Measurements from ENCODE around the gene ANKFY1. TPM values are rescaled to one million over a fixed set of nuclear protein-coding genes. Genes with fewer than 3 reads are reported as not detected.

Gene ANKFY1
- 27.1 and 30.7 TPM in 2 replicates for total RNA-seq (2014; rRNA removed; shearing (Covaris generic))

- DNase-seq (ENCODE audit: low read depth), result peak; percentile 97
Observed at GRCh38 chr17:4263282-4264215, at the start of gene ANKFY1. TSS of gene ANKFY1 (minus strand) at chr17:4263979. CDS start at chr17:4263941, 38 bp downstream.

DNA sequence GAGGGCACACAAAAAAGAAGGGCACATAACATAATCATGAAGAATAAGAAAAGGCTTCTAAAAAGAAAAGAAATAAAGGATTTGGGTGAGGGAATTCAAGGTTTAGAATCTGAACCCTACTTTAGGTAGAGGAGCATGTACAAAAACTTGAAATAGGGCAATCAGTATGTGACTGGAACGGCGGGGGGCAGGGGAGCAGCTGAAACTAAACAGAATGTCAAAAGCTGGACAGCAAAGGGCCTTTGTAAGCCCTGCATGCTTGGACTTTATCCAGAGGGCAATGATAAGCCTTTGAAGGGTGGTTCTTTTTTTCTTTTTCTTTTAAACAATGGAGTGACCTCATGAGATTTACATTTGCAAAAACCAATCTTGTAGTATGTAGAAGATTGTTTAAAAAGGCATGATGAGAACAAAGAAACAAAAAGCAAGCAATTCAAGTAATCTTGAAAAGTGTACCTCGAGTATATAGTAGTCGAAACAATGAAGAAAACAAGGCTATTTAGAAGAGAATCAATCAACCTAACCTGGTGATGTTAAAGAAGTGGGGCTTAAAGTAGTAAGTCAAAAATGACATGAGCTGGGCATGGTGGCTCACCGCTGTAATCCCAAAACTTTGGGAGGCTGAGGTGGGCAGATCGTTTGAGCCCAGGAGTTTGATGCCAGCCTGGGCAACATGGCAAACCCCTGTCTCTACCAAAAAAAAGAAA, 46.7 kb upstream of the ANKFY1 start:
- DNase-seq (ENCODE audit: low read depth), result no peak

- no peak for DNase-seq (ENCODE audit: low read depth)
Observed at GRCh38 chr17:4309897-4310296, 46.1 kb upstream of the ANKFY1 start.

GRCh38 chr17:4307179-4307930, 43.6 kb upstream of the ANKFY1 start:
- DNase-seq (ENCODE audit: low read depth), result no peak

- DNase-seq (ENCODE audit: low read depth), result no peak
Observed at GRCh38 chr17:4305224-4305623, 41.4 kb upstream of the ANKFY1 start.

DNA sequence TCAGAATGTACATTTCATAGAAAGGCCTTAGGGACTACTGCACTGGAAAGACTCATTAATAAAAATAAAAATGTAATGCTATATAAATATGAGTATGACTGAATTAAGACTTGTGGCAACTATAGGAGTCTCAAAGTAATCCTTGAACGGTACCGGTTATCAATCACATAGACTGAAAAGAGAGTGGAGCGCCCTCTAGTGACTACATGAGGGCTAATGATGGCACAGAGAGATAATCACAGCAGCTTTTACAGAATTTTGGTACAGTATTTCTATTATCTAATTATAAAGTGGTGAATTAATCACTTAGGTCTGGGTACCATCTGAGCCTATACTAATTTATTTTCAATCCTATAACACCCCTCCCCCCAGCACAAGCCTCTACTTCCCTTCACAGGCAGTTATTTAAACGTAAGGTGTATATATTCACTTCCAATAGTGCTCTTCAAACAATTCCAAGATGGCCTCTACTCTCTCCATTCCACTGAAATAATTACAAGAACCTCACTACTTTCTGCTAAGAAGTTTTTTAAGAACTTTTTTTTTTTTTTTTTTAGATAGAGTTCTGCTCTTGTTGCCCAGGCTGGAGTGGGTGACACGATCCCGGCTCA, 40.7 kb upstream of the ANKFY1 start:
- DNase-seq (ENCODE audit: low read depth), result peak; percentile 24

DNA sequence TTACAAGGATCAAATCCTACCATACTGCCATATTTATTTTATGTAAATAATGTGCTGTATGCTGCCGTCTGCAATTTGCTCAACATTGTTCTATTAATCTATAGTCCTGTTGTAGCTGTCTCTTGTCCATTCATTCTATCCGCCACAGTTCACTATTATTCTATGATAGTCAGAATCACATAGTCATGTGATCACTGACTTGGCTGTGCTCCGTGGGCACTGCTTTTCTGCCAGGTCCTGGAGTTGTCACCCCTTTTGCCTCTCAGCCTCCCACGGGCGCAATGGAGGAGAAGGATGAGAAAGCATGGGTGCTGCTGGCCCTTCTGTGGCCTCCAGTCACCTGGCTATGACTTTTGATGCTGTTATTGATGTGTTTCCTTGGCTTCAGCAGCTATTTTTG, 37.3 kb upstream of the ANKFY1 start:
- no peak for DNase-seq (ENCODE audit: low read depth)

DNA sequence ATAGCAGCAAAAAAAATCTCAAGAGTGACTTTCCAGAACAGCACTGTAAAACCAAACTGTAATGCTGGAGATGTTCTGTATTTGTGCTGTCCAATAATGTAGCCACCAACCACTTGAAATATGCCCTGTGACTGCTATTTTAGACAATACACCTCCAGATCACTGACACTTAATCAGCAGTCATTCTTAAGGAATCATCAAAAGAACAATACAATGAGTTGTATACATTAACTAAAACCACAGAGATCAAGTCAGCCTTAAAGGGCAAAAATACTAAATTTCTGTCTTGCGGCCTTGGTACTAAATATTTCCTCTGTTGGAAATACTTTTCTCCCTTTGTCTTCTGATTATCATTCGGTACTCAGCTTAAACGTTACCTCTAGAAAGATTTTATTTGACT, 33.6 kb upstream of the ANKFY1 start:
- no peak for DNase-seq (ENCODE audit: low read depth)

- DNase-seq (ENCODE audit: low read depth), result no peak
Observed at GRCh38 chr17:4295686-4296085, 31.9 kb upstream of the ANKFY1 start.

- no peak for DNase-seq (ENCODE audit: low read depth)
Observed at GRCh38 chr17:4293572-4293971, 29.8 kb upstream of the ANKFY1 start.

DNA sequence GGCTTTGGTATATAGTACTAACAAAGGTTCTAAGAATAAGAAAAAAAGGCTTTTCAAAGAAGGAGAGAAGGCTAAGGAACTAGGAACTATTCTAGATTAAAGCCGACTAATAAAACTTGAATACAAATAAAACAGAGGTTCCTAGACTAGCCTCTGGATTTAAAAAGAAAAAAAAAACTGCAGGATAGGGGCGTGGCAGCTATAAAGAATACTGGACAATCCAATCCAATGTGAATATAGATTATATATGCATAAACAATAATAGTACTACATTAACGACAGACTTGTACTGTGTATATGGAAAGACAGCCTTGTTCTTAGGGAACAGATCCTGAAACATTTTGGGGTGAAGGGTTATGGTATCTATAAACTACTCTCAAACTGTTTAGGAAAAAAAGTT, 23.9 kb upstream of the ANKFY1 start:
- DNase-seq (ENCODE audit: low read depth), result no peak

DNA sequence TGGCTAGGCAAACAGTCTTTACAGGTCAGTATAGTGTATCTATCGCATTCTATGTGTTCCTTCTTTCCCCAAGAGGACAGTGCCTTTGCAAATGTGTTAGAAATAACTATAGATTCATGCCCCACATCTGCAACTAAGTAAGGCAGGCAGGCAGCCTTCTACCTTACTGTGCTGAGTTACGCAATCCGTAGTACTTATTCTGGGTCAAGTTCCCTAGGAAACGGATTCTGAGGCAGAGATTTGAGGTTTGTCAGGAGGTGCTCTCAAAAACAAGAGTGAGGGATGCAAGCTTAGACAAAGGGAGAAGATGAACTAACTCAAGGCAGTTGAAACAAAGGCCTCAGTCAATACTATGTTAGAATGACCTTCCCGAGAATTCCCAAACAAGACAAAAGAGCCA, 12.7 kb upstream of the ANKFY1 start:
- DNase-seq (ENCODE audit: low read depth), result no peak

GRCh38 chr17:4272972-4273368, 9.2 kb upstream of the ANKFY1 start:
- DNase-seq (ENCODE audit: low read depth), result no peak

GRCh38 chr17:4272213-4272971, 8.6 kb upstream of the ANKFY1 start:
- DNase-seq (ENCODE audit: low read depth), result no peak

GRCh38 chr17:4270736-4271135, 7.0 kb upstream of the ANKFY1 start:
- DNase-seq (ENCODE audit: low read depth), result no peak

GRCh38 chr17:4269915-4270314, 6.1 kb upstream of the ANKFY1 start:
- DNase-seq (ENCODE audit: low read depth), result no peak

GRCh38 chr17:4267402-4267801, 3.6 kb upstream of the ANKFY1 start:
- DNase-seq (ENCODE audit: low read depth), result no peak

DNA sequence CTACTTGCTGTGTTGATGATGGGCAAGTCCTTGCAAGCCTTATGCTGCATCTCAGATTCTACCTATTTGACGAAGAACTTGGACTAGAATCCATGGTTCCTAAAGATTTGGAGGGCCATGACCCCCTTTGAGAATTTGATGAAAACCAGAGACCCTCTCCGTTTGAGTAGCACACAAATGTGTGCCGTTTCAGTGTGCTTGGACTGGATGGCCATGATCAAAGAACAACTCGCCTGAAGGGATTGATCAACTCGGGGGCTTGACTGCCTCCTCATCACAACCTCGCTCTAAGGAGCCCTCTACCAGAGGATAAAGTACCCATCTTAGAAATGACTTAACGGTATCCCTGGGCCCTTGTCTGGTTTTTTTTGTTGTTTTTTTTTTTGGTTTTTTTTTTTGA, 2.8 kb upstream of the ANKFY1 start:
- DNase-seq (ENCODE audit: low read depth), result no peak

- DNase-seq (ENCODE audit: low read depth), result no peak
Observed at GRCh38 chr17:4262703-4263102, 1.1 kb downstream of the ANKFY1 start.

GRCh38 chr17:4261452-4261851, 2.3 kb downstream of the ANKFY1 start:
- DNase-seq (ENCODE audit: low read depth), result no peak

- DNase-seq (ENCODE audit: low read depth), result no peak
Observed at GRCh38 chr17:4258867-4259266, 4.9 kb downstream of the ANKFY1 start.
